Measurements from ENCODE around the gene PCDHGA1. TPM values are rescaled to one million over a fixed set of nuclear protein-coding genes. Genes with fewer than 3 reads are reported as not detected.
"Not testable (repeated sequence)": the region's sequence is repeated elsewhere in the genome, so short reads cannot be mapped to it uniquely, and the experiment has no call there.

The PCDHGA1 gene
- total RNA-seq, 1 donor from 2014 or later: 4.6 TPM

- intact Hi-C loops (cut with DNase I): no loop called here
- DNase-seq (ENCODE audit: low spot score): no peak
Observed at GRCh38 chr5:141422742-141423291, 92.5 kb downstream of the PCDHGA1 start.

GRCh38 chr5:141427783-141428426, 97.6 kb downstream of the PCDHGA1 start:
- intact Hi-C loops (cut with DNase I): no loop called here
- no peak for DNase-seq (ENCODE audit: low spot score)

DNA sequence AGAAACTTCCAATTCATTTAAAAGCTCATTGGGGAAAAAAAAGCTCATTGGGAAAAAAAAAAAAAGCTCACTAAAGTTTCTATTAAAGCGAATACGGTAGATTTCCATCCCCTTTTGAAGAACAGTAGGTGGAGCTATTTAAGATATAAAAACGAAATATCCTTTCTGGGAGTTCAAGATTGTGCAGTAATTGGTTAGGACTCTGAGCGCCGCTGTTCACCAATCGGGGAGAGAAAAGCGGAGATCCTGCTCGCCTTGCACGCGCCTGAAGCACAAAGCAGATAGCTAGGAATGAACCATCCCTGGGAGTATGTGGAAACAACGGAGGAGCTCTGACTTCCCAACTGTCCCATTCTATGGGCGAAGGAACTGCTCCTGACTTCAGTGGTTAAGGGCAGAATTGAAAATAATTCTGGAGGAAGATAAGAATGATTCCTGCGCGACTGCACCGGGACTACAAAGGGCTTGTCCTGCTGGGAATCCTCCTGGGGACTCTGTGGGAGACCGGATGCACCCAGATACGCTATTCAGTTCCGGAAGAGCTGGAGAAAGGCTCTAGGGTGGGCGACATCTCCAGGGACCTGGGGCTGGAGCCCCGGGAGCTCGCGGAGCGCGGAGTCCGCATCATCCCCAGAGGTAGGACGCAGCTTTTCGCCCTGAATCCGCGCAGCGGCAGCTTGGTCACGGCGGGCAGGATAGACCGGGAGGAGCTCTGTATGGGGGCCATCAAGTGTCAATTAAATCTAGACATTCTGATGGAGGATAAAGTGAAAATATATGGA, 100.2 kb downstream of the PCDHGA1 start, which contains the start of gene PCDHGA12:
Gene PCDHGA12, plus strand, starts transcription at position 176 of the 782 bp plus-strand sequence. Its CDS starts 253 bp downstream, at position 429.
- intact Hi-C loops (cut with DNase I): loop anchor here (5.0 kb wide), 1 partner anchor 92 kb away; no protein-coding TSS in a partner anchor
- DNase-seq (ENCODE audit: low spot score): no peak

- DNase-seq (ENCODE audit: low spot score): no peak
- intact Hi-C loops (cut with DNase I): loop anchor here (5.0 kb wide), 1 partner anchor 91 kb away; no protein-coding TSS in a partner anchor
Observed at GRCh38 chr5:141431286-141431685, 101.0 kb downstream of the PCDHGA1 start.

- intact Hi-C loops (cut with DNase I): loop anchor here (5.0 kb wide), 1 partner anchor 90 kb away; no protein-coding TSS in a partner anchor
- not testable (repeated sequence) for DNase-seq (ENCODE audit: low spot score)
Observed at GRCh38 chr5:141432308-141432707, 102.0 kb downstream of the PCDHGA1 start.

DNA sequence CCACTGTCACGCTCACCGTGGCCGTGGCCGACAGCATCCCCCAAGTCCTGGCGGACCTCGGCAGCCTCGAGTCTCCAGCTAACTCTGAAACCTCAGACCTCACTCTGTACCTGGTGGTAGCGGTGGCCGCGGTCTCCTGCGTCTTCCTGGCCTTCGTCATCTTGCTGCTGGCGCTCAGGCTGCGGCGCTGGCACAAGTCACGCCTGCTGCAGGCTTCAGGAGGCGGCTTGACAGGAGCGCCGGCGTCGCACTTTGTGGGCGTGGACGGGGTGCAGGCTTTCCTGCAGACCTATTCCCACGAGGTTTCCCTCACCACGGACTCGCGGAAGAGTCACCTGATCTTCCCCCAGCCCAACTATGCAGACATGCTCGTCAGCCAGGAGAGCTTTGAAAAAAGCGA, 102.4 kb downstream of the PCDHGA1 start:
- not testable (repeated sequence) for DNase-seq (ENCODE audit: low spot score)
- intact Hi-C loops (cut with DNase I): loop anchor here (5.0 kb wide), 1 partner anchor 90 kb away; no protein-coding TSS in a partner anchor

DNA sequence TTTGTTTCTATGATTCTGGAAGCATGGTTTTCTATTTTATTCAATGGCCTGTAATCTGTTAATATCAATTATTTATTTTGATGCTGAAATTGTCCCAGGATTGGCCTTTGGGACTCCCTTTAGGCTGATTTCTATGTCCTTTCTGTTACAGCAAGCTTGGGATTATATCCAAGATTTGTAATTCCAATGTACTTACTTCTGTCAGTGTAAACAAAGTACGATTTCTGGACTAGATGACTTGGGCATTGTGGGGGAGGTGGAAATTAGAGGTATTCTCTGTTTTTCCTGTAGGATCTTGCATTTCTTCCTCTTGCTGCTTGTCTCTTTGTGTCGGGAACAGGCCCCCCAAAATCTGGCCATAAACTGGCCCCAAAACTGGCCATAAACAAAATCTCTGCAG, 103.7 kb downstream of the PCDHGA1 start:
- intact Hi-C loops (cut with DNase I): loop anchor here (5.0 kb wide), 1 partner anchor 88 kb away; no protein-coding TSS in a partner anchor
- DNase-seq (ENCODE audit: low spot score): no peak

- intact Hi-C loops (cut with DNase I): no loop called here
- DNase-seq (ENCODE audit: low spot score): no peak
Observed at GRCh38 chr5:141437221-141437620, 106.9 kb downstream of the PCDHGA1 start.

GRCh38 chr5:141439411-141440141, 109.3 kb downstream of the PCDHGA1 start:
- no peak for DNase-seq (ENCODE audit: low spot score)
- intact Hi-C loops (cut with DNase I): loop anchor here (5.0 kb wide), 1 partner anchor 38 kb away; the partner anchor contains the start of gene PCDHGC3

DNA sequence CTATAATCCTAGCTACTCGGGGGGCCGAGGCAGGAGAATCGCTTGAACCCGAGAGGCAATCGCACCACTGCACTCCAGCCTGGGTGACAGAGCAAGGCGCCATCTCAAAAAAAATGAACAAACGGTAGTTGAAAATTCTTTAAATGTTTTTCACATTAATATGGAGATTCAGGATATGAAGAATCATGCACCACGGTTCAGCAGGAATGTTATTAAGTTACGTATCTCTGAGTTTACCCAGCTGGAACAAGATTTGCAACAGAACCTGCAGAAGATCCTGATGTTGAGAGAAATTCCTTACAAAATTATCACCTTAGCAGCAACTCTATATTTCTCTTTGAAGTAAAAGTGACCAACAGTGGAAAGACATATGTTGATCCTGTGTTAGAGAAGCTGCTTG, 110.0 kb downstream of the PCDHGA1 start:
- intact Hi-C loops (cut with DNase I): loop anchor here (5.0 kb wide), 1 partner anchor 37 kb away; the partner anchor contains the start of gene PCDHGC3
- no peak for DNase-seq (ENCODE audit: low spot score)

DNA sequence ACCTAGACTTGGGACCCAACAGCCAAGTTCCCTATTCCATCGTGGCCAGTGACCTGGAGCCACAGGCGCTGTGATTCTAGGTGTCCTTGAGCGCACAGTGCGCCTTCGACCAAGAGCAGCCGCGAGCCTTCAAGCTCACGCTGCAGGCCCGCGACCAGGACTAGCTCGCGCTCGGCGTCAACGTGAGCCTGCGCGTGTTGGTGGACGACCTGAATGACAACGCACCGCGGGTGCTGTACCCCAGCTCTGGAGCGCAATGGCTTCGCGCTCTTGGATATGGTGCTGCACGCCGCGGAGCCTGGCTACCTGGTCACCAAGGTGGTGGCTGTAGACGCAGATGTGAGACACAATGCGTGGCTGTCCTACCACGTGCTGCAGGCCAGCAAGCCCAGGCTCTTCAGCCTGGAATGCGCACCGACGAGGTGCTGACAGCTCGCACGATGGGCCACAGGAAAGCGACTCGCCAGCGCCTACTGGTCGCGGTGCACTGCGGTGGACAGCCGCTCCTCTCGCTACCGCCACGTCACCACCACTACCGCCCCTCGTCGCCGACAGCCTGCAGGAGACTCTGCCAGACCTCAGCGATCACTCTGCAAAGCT, 111.4 kb downstream of the PCDHGA1 start:
- intact Hi-C loops (cut with DNase I): loop anchor here (5.0 kb wide), 1 partner anchor 36 kb away; the partner anchor contains the start of gene PCDHGC3

DNA sequence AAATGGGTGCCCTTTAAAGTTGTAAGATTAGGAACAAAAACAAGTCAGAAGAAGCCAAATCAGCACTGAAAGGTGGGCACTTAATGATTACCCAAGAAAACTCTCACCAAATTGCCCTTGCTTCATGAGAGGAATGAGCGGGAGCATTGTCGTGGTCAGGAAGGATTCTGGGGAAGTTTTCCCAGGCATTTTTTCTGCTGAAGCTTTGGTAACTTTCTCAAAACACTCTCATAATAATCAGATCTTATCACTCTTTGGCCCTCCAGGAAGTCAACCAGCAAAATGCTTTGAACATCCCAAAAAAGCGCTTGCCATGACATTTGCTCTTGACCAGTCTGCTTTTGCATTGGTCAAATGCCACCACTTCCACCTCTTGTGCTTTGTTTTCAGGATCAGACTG, 135.0 kb downstream of the PCDHGA1 start:
- intact Hi-C loops (cut with DNase I): no loop called here
- no peak for DNase-seq (ENCODE audit: low spot score)

More for the DNA sequence above, 111.4 kb downstream of the PCDHGA1 start:
- no peak for DNase-seq (ENCODE audit: low spot score)

DNA sequence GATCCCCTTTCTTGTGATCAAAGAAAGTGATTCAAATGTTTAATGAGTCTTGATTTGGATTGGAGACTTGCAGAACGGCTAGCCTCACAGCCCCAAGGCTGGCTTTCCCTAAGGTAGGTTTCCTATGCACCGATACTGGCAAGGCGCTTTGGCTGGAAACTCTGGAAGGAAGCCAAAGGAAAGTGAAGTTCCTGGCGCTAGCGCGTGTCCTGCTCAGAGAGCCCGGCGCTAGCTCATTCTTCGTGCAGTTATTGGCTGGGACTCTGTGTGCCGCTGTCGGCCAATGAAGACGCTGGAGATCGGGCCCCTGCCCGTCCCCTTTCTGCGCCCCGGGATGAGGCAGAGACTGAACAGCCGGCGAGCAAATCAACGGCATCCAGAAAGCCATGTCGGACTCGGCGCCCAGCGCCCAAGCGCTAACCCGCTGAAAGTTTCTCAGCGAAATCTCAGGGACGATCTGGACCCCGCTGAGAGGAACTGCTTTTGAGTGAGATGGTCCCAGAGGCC, 145.4 kb downstream of the PCDHGA1 start, which contains the start of gene PCDHGC3:
Gene PCDHGC3, plus strand, starts transcription at position 342 of the 507 bp plus-strand sequence. Its CDS starts 151 bp downstream, at position 493.
- peak; percentile 94 for DNase-seq (ENCODE audit: low spot score)

GRCh38 chr5:141476132-141476911, 146.0 kb downstream of the PCDHGA1 start:
- DNase-seq (ENCODE audit: low spot score): no peak
- intact Hi-C loops (cut with DNase I): loop anchor here (2.0 to 5.0 kb wide), 3 partner anchors 34 to 80 kb away; no protein-coding TSS in a partner anchor

More for the DNA sequence above, 145.4 kb downstream of the PCDHGA1 start, which contains the start of gene PCDHGC3:
- intact Hi-C loops (cut with DNase I): loop anchor here (2.0 to 5.0 kb wide), 3 partner anchors 33 to 81 kb away; no protein-coding TSS in a partner anchor

- intact Hi-C loops (cut with DNase I): loop anchor here (1.0 to 5.0 kb wide), 4 partner anchors 35 to 80 kb away; no protein-coding TSS in a partner anchor
- no peak for DNase-seq (ENCODE audit: low spot score)
Observed at GRCh38 chr5:141477044-141477575, 146.8 kb downstream of the PCDHGA1 start.

GRCh38 chr5:141477815-141478214, 147.5 kb downstream of the PCDHGA1 start:
- DNase-seq (ENCODE audit: low spot score): no peak
- intact Hi-C loops (cut with DNase I): loop anchor here (1.0 to 5.0 kb wide), 4 partner anchors 35 to 79 kb away; no protein-coding TSS in a partner anchor

- DNase-seq (ENCODE audit: low spot score): no peak
- intact Hi-C loops (cut with DNase I): loop anchor here (5.0 kb wide), 1 partner anchor 36 kb away; no protein-coding TSS in a partner anchor
Observed at GRCh38 chr5:141478321-141478945, 148.1 kb downstream of the PCDHGA1 start.
